Brain microvascular endothelial cell (primary cell): Measurements from ENCODE around the gene WDR4.
A peak's percentile ranks its signal among the peaks of the same experiment; 100 is the strongest.

Experiments used
- DNase-seq: peaks from one replicate; pipeline ENCODE4 v3.0.0-alpha.2; 2020
- H3K27ac ChIP-seq: fragments of 250-450 bp; sonication (Bioruptor Pico); 2 replicates; pipeline ENCODE4 v1.5.1; 2020; ENCODE audit warnings: mild to moderate bottlenecking, moderate library complexity
- H3K27me3 ChIP-seq: fragments of 250-450 bp; sonication (Bioruptor Pico); replicated peaks from 2 replicates; pipeline ENCODE4 v1.5.1; 2020; ENCODE audit warnings: mild to moderate bottlenecking
- H3K36me3 ChIP-seq: fragments of 250-450 bp; sonication (Bioruptor Pico); replicated peaks from 2 replicates; pipeline ENCODE4 v1.5.1; 2020; ENCODE audit warnings: mild to moderate bottlenecking
- H3K4me3 ChIP-seq: 2 replicates; pipeline ENCODE4 v1.5.1; 2011; ENCODE audit warnings: low read depth, mild to moderate bottlenecking, control low read depth, low read length, moderate library complexity
- in situ Hi-C: cut with HindIII; loops from 2 replicates; pipeline ENCODE4 v1.10.0; 2017; ENCODE audit warnings: low sequenced_read_pairs, low pct_ligation_motif_present
- TF ChIP-seq, protein P1 (sequence below): IDR thresholded peaks from 2 replicates; pipeline ENCODE4 v1.5.1; 2011; ENCODE audit warnings: low read depth, mild to moderate bottlenecking, moderate library complexity, low read length, control low read depth, inconsistent platforms; ENCODE audit errors: missing control alignments

The WDR4 gene

DNA sequence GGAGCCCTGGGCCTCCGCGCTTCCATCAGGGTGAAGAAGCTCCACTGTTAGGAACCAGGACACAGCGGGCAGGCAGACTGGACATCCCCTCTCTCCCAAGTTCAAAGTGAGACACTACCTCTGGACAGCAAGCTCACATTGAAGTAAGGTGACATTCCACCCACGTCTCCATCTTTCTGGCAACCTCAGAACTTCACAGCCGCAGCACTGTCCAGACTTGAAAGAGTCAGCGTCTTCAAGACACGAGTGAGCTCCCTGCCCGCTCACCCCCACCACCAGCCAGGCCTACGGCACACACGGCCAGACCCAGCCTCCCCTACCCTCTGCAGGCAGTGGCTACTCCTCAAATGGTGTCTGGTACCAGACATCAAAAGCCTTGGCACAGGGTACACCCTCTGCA lies 11.1 kb downstream of the WDR4 start:
- Histone ChIP-seq H3K4me3 (no peak overlapping the region), H3K27ac (no peak overlapping the region), H3K27me3 (no peaks in the 10 kb centered on the region), H3K36me3 (peaks cover 54% of the 10 kb centered on the region)
- in situ Hi-C loops, result no loop called here
- TF ChIP-seq, protein P1, sequence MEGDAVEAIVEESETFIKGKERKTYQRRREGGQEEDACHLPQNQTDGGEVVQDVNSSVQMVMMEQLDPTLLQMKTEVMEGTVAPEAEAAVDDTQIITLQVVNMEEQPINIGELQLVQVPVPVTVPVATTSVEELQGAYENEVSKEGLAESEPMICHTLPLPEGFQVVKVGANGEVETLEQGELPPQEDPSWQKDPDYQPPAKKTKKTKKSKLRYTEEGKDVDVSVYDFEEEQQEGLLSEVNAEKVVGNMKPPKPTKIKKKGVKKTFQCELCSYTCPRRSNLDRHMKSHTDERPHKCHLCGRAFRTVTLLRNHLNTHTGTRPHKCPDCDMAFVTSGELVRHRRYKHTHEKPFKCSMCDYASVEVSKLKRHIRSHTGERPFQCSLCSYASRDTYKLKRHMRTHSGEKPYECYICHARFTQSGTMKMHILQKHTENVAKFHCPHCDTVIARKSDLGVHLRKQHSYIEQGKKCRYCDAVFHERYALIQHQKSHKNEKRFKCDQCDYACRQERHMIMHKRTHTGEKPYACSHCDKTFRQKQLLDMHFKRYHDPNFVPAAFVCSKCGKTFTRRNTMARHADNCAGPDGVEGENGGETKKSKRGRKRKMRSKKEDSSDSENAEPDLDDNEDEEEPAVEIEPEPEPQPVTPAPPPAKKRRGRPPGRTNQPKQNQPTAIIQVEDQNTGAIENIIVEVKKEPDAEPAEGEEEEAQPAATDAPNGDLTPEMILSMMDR, result no peak
- no peak for DNase-seq

DNA sequence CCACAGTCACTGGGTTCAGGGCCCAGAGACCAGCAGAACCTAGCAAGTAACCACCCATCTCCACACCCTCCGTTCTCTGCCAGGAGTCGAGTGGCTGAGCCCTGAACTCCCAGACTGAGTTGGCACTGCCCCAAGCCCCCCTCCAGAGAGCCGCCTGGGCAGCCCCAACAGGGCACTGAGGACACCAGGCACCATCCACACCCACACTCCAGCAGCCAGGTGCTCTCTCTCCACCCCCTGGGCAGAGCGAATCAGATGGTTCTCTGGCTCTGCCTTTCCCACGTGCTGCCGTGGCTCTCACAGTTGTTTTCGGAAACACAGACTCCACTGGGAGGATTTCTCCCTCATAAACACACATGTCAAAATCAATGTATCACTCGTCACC lies 13.6 kb downstream of the WDR4 start:
- Histone ChIP-seq H3K36me3 (peaks cover 45% of the 10 kb centered on the region), H3K27ac (no peak overlapping the region)

DNA sequence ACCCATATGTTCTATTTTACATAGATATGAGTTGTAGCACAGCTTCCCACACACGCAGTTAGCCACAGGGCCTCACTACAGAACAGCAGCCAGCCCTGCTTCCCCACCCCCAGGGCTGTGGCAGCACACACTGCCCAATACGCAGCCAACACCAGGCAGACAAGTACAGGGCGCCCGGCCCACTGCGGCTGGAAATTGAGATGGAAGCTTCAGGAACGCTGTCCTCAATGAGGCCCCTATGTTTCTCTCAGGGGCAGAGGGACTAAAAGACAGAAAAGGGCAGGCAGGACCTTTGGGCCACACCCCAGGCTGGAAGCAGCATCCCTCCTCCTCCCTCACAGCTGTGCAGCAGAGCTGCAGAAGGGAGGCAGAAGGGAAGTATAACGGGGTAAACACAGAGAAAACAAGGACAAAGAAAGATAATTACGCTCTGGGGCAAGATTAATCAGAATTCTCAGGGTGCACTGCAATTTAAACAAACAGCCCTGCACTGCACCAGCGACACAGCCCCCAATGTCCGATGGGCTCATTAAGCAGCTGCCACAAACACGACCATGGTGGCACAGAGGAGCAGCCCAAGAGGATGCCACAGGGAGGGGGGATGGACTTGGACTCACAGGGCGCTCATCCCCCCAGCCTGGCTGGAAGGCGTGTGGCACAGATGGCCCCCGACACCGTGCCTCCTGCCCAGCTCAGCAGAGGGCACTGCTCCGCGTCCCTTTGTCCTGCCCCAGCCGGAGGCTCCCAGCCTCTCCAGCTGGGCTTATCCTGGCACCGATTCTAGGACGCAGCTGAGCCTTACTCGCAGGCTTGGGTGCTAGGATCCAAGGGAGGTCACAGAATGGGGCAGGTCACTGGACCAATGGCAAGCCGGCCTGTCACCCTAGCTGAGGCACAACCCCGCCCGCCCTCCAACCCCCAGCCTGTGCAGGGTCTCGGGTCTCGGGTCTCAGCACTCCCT lies 14.2 kb downstream of the WDR4 start:
- H3K4me3 ChIP-seq, result no peak overlapping the region
- peaks cover 43% of the 10 kb centered on the region for H3K36me3 ChIP-seq
- no peak overlapping the region for H3K27ac ChIP-seq
- TF ChIP-seq, protein P1, result no peak
- DNase-seq, result no peak
- no peaks in the 10 kb centered on the region for H3K27me3 ChIP-seq
- in situ Hi-C loops, result no loop called here

More for the DNA sequence above, 13.6 kb downstream of the WDR4 start:
- DNase-seq, result no peak
- in situ Hi-C loops, result no loop called here
- Histone ChIP-seq H3K4me3 (no peak overlapping the region), H3K27me3 (no peaks in the 10 kb centered on the region)
- TF ChIP-seq, protein P1, result no peak

DNA sequence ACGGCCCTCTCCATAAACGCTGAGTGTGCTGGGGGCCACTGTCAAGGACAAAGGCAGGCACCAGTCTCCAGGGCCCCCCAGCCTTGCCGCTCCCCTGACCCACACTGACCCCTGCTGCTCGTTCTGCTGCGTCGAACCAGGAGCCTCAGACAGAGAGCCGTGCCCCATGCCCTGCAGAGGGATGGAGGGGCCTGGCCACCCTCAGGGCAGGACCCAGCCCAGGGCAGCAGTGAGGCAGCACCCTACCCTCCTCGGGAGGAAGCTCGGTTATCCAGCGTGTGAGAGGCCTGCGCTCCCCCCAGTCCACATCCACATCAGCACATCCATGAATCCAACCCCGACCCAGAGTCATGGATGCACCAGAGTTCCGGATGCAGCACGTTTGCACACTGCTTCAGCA lies 15.1 kb downstream of the WDR4 start:
- TF ChIP-seq, protein P1, result peak; percentile 4
- in situ Hi-C loops, result no loop called here

DNA sequence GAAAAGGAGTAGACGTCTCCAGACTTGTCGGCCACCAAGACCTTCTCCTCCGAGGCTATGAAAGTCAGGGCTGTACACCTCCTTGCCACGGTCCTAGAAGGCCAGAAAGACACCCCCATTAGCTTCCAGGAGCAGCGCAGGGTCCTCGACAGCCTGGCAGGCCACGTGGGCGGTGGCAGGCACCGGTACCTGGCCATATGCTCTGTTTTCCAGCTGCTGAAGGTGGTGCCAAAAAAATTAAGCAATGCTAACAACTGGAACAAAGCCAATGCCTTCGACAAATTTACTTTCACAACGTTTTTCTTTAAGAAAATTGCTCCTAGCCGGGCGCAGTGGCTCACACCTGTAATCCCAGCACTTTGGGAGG lies 15.9 kb downstream of the WDR4 start:
- DNase-seq, result no peak
- in situ Hi-C loops, result no loop called here
- H3K4me3 ChIP-seq, result no peak overlapping the region
- no peak overlapping the region for H3K27ac ChIP-seq
- peaks cover 35% of the 10 kb centered on the region for H3K36me3 ChIP-seq
- TF ChIP-seq, protein P1, result no peak
- H3K27me3 ChIP-seq, result no peaks in the 10 kb centered on the region

More for the DNA sequence above, 15.1 kb downstream of the WDR4 start:
- peaks cover 38% of the 10 kb centered on the region for H3K36me3 ChIP-seq
- no peak overlapping the region for H3K4me3 ChIP-seq
- H3K27ac ChIP-seq, result no peak overlapping the region
- no peaks in the 10 kb centered on the region for H3K27me3 ChIP-seq
- no peak for DNase-seq
